HepG2 (cell line): ENCODE data around the gene MTR. TPM values are rescaled to one million over a fixed set of nuclear protein-coding genes. Genes with fewer than 3 reads are reported as not detected.

ENCODE experiments used
- CSRNP2 ChIP-seq: sonication (generic); formaldehyde crosslinking; conservative IDR thresholded peaks from 2 replicates; pipeline ENCODE4 v1.8.0; 2022; ENCODE audit warnings: low read depth, missing genetic modification reagents
- E2F1 ChIP-seq: sonication (generic); formaldehyde crosslinking; IDR thresholded peaks from 2 replicates; pipeline ENCODE4 v1.5.0; 2020; ENCODE audit warnings: missing genetic modification reagents
- ETV5 ChIP-seq: IDR thresholded peaks from 2 replicates; pipeline ENCODE4 v1.6.1; 2018; ENCODE audit warnings: missing biosample characterization, missing genetic modification reagents, inconsistent platforms, borderline replicate concordance
- JUNB ChIP-seq: sonication (generic); formaldehyde crosslinking; IDR thresholded peaks from 2 replicates; pipeline ENCODE4 v1.8.0; 2022; ENCODE audit warnings: missing genetic modification reagents, mild to moderate bottlenecking, borderline replicate concordance
- MTF2 ChIP-seq: sonication (generic); formaldehyde crosslinking; IDR thresholded peaks from 2 replicates; pipeline ENCODE4 v1.5.0; 2020; ENCODE audit warnings: missing genetic modification reagents, borderline replicate concordance
- NFE2L2 ChIP-seq: fragments of 150-350 bp; IDR thresholded peaks from 2 replicates; pipeline ENCODE4 v1.6.1; 2014; ENCODE audit warnings: low read length
- PAWR ChIP-seq: sonication (generic); formaldehyde crosslinking; IDR thresholded peaks from 2 replicates; pipeline ENCODE4 v1.4.0; 2020; ENCODE audit warnings: missing genetic modification reagents, mild to moderate bottlenecking, borderline replicate concordance
- RERE ChIP-seq: IDR thresholded peaks from 2 replicates; pipeline ENCODE4 v1.6.1; 2016; ENCODE audit warnings: low read depth, missing genetic modification reagents, missing compliant biosample characterization
- SMAD1 ChIP-seq: sonication (generic); formaldehyde crosslinking; IDR thresholded peaks from 2 replicates; pipeline ENCODE4 v1.4.0; 2020; ENCODE audit warnings: missing genetic modification reagents, low read depth, mild to moderate bottlenecking, borderline replicate concordance
- SRSF1 ChIP-seq: fragments of 200-400 bp; formaldehyde crosslinking; optimal IDR thresholded peaks from 2 replicates; pipeline ENCODE3; 2017; ENCODE audit warnings: mild to moderate bottlenecking, low read depth, low read length, moderate library complexity
- TARDBP ChIP-seq: sonication (generic); formaldehyde crosslinking; IDR thresholded peaks from 2 replicates; pipeline ENCODE4 v1.8.0; 2022; ENCODE audit warnings: mild to moderate bottlenecking, missing genetic modification reagents
- TCF7 ChIP-seq: sonication (generic); IDR thresholded peaks from 2 replicates; pipeline ENCODE4 v1.6.1; 2016; ENCODE audit warnings: antibody characterized with exemption, low read depth
- TEF ChIP-seq: sonication (generic); formaldehyde crosslinking; IDR thresholded peaks from 2 replicates; pipeline ENCODE4 v1.5.0; 2020; ENCODE audit warnings: missing genetic modification reagents
- XRCC5 ChIP-seq: fragments of 200-400 bp; formaldehyde crosslinking; optimal IDR thresholded peaks from 2 replicates; pipeline ENCODE3; 2017; ENCODE audit warnings: mild to moderate bottlenecking, low read length
- ZBTB38 ChIP-seq: sonication (generic); formaldehyde crosslinking; IDR thresholded peaks from 2 replicates; pipeline ENCODE4 v1.5.1; 2020; ENCODE audit warnings: mild to moderate bottlenecking, missing genetic modification reagents
- ZFP82 ChIP-seq: sonication (generic); formaldehyde crosslinking; IDR thresholded peaks from 2 replicates; pipeline ENCODE4 v1.5.1; 2020; ENCODE audit warnings: mild to moderate bottlenecking, missing genetic modification reagents, borderline replicate concordance
- ZNF275 ChIP-seq: sonication (generic); formaldehyde crosslinking; IDR thresholded peaks from 2 replicates; pipeline ENCODE4 v1.8.0; 2022; ENCODE audit warnings: missing genetic modification reagents, mild to moderate bottlenecking, inconsistent platforms, borderline replicate concordance
- ZNF543 ChIP-seq: sonication (generic); formaldehyde crosslinking; IDR thresholded peaks from 2 replicates; pipeline ENCODE4 v1.4.0; 2020; ENCODE audit warnings: mild to moderate bottlenecking, missing genetic modification reagents
- ZNF724P ChIP-seq: sonication (generic); formaldehyde crosslinking; IDR thresholded peaks from 2 replicates; pipeline ENCODE4 v1.8.0; 2022; ENCODE audit warnings: missing genetic modification reagents, borderline replicate concordance
- polyA plus RNA-seq, 8 experiments: library from polyadenylated mRNA; depleted of rRNA in 3 of 8; stranded (reverse) in 7 of 8; unstranded in 1 of 8; fragments of >200 nt; fragmentation: Illumina TruSeq in 4 of 8; extraction: Trizol in 4 of 8; gene quantifications; 2 replicates each; pipeline versions ENCODE4 v1.2.1 to v1.2.3, GENCODE V29; 2011 to 2016; ENCODE audit warnings: low read depth in 4 of 8, missing spikeins in 1 of 8, mixed read lengths in 1 of 8; ENCODE audit not compliant: insufficient read depth in 1 of 8
- total RNA-seq, 5 experiments: library from RNA; depleted of rRNA; stranded (reverse); fragments of >200 nt; fragmentation: Illumina TruSeq; extraction: Trizol; gene quantifications; 2 replicates each; pipeline ENCODE4 v1.2.3, GENCODE V29; 2016; ENCODE audit warnings: low read depth in 1 of 5

Gene MTR
- total and polyA plus RNA-seq, 2 of the 13 experiments (the other 11 are each of a cell fraction or from before 2014, with no cell fraction given) = 16.3 to 36.1 TPM

- TF ChIP-seq MTF2 (CRISPR knock-in tag) (no peak), NFE2L2 (no peak), JUNB (CRISPR knock-in tag) (no peak), ZFP82 (CRISPR knock-in tag) (peak; percentile 99; the same call in 1 of the 2 replicates), ZBTB38 (CRISPR knock-in tag) (0 out of 2 replicates have a peak, but pooled peaks have one; percentile 38), E2F1 (CRISPR knock-in tag) (peak; percentile 83), RERE (CRISPR knock-in tag) (no peak), ZNF275 (CRISPR knock-in tag) (peak; percentile 74; the same call in 1 of the 2 replicates), ETV5 (CRISPR knock-in tag) (peak; percentile 74), ZNF543 (CRISPR knock-in tag) (peak; percentile 72; the same call in 1 of the 2 replicates), SMAD1 (CRISPR knock-in tag) (0 out of 2 replicates have a peak, but pooled peaks have one; percentile 34), ZNF724P (CRISPR knock-in tag) (peak; percentile 80; the same call in 1 of the 2 replicates), TCF7 (no peak), XRCC5 (peak; percentile 80), PAWR (CRISPR knock-in tag) (no peak), CSRNP2 (CRISPR knock-in tag) (no peak), TARDBP (CRISPR knock-in tag) (peak; percentile 67), SRSF1 (peak; percentile 73), TEF (CRISPR knock-in tag) (peak; percentile 72; the same call in 1 of the 2 replicates)
Observed at GRCh38 chr1:236795035-236795756, at the start of gene MTR (continued).
